Measurements from ENCODE around the gene ATP6V0C. TPM values are rescaled to one million over a fixed set of nuclear protein-coding genes. Genes with fewer than 3 reads are reported as not detected.
"Not testable (repeated sequence)": the region's sequence is repeated elsewhere in the genome, so short reads cannot be mapped to it uniquely, and the experiment has no call there.

The ATP6V0C gene
- total RNA-seq, 1 experiment from 2014 or later, result 173 TPM

GRCh38 chr16:2535625-2536013 lies 21.9 kb downstream of the ATP6V0C start:
- TF ChIP-seq CTCF (IDR thresholded peaks at IDR 0.05; ENCODE audit: unreplicated experiment), result no peak
- POLR2A ChIA-PET, result interaction anchor here (3.4 to 4.2 kb wide), 2 partner anchors 16 to 21 kb away, joined by 24 to 26 read pairs; partner anchors contain the start of genes AMDHD2 and ATP6V0C
- CTCF ChIA-PET, result no interaction called here
- H3K36me3 Mint-ChIP-seq (ENCODE audit: insufficient read depth, unreplicated experiment), result peaks cover 19% of the 10 kb centered on the region
- intact Hi-C loops (cut with micrococcal nuclease), result no loop called here
- no peak overlapping the region for H3K27ac Mint-ChIP-seq (ENCODE audit: low read depth, unreplicated experiment)
- no TSS peak for BruUV-seq (replicated peaks)
- peaks cover 17% of the 10 kb centered on the region for H3K4me1 Mint-ChIP-seq (ENCODE audit: insufficient read depth, unreplicated experiment)
- no peaks in the 10 kb centered on the region for H3K9me3 Mint-ChIP-seq (ENCODE audit: unreplicated experiment)
- H3K4me3 Mint-ChIP-seq (ENCODE audit: unreplicated experiment), result no peak overlapping the region
- H3K27me3 Mint-ChIP-seq (ENCODE audit: insufficient read depth, unreplicated experiment), result no peaks in the 10 kb centered on the region
- DNase-seq (ENCODE audit: unreplicated experiment), result no peak

GRCh38 chr16:2537451-2538379 lies 24.0 kb downstream of the ATP6V0C start, which contains the start of gene PDPK1:
TSS of gene PDPK1 (plus strand) at chr16:2538021. CDS start at chr16:2538113, 92 bp downstream.
- peaks cover 12% of the 10 kb centered on the region for H3K4me1 Mint-ChIP-seq (ENCODE audit: insufficient read depth, unreplicated experiment)

GRCh38 chr16:2539192-2539844 lies 25.6 kb downstream of the ATP6V0C start:
- H3K4me3 Mint-ChIP-seq (ENCODE audit: unreplicated experiment), result peak overlapping the region; percentile 76
- H3K27me3 Mint-ChIP-seq (ENCODE audit: insufficient read depth, unreplicated experiment); H3K36me3 Mint-ChIP-seq (ENCODE audit: insufficient read depth, unreplicated experiment); H3K9me3 Mint-ChIP-seq (ENCODE audit: unreplicated experiment); intact Hi-C loops (cut with micrococcal nuclease); DNase-seq (ENCODE audit: unreplicated experiment); POLR2A ChIA-PET; H3K27ac Mint-ChIP-seq (ENCODE audit: low read depth, unreplicated experiment): not testable (repeated sequence)
- BruUV-seq (replicated peaks), result TSS peak; percentile 53
- CTCF ChIA-PET, result interaction anchor here (0.7 kb wide), 1 partner anchor 48 kb away, joined by 5 read pairs; no protein-coding TSS in a partner anchor
- peaks cover 11% of the 10 kb centered on the region for H3K4me1 Mint-ChIP-seq (ENCODE audit: insufficient read depth, unreplicated experiment)

More at GRCh38 chr16:2537451-2538379, 24.0 kb downstream of the ATP6V0C start, which contains the start of gene PDPK1:
- ChIA-PET CTCF (no interaction called here), POLR2A (interaction anchor here (0.6 to 4.2 kb wide), 8 partner anchors 18 to 375 kb away, joined by 3 to 26 read pairs (median 4); partner anchors contain the start of genes AMDHD2, ATP6V0C, ECI1 and PGP)
- H3K9me3 Mint-ChIP-seq (ENCODE audit: unreplicated experiment), result no peaks in the 10 kb centered on the region
- no peak for TF ChIP-seq CTCF (IDR thresholded peaks at IDR 0.05; ENCODE audit: unreplicated experiment)
- H3K36me3 Mint-ChIP-seq (ENCODE audit: insufficient read depth, unreplicated experiment), result peaks cover 8% of the 10 kb centered on the region
- H3K27me3 Mint-ChIP-seq (ENCODE audit: insufficient read depth, unreplicated experiment), result no peaks in the 10 kb centered on the region
- no TSS peak for BruUV-seq (replicated peaks)
- peak within 1 kb of the TSS; percentile 79 for H3K27ac Mint-ChIP-seq (ENCODE audit: low read depth, unreplicated experiment)
- peak within 1 kb of the TSS; percentile 79 for H3K4me3 Mint-ChIP-seq (ENCODE audit: unreplicated experiment)
- intact Hi-C loops (cut with micrococcal nuclease), result no loop called here
- peak; percentile 95 for DNase-seq (ENCODE audit: unreplicated experiment)

- H3K9me3 Mint-ChIP-seq (ENCODE audit: unreplicated experiment); H3K27ac Mint-ChIP-seq (ENCODE audit: low read depth, unreplicated experiment); POLR2A ChIA-PET; intact Hi-C loops (cut with micrococcal nuclease); DNase-seq (ENCODE audit: unreplicated experiment); H3K27me3 Mint-ChIP-seq (ENCODE audit: insufficient read depth, unreplicated experiment); BruUV-seq (replicated peaks); H3K36me3 Mint-ChIP-seq (ENCODE audit: insufficient read depth, unreplicated experiment): not testable (repeated sequence)
- Mint-ChIP-seq H3K4me3 (ENCODE audit: unreplicated experiment) (peak overlapping the region; percentile 76), H3K4me1 (ENCODE audit: insufficient read depth, unreplicated experiment) (peaks cover 11% of the 10 kb centered on the region)
- CTCF ChIA-PET, result interaction anchor here (0.7 kb wide), 1 partner anchor 48 kb away, joined by 5 read pairs; no protein-coding TSS in a partner anchor
These were observed 26.2 kb downstream of the ATP6V0C start for GRCh38 chr16:2539845-2540458.

GRCh38 chr16:2540912-2541311 lies 27.2 kb downstream of the ATP6V0C start:
- CTCF ChIA-PET; H3K9me3 Mint-ChIP-seq (ENCODE audit: unreplicated experiment); POLR2A ChIA-PET; intact Hi-C loops (cut with micrococcal nuclease); H3K4me3 Mint-ChIP-seq (ENCODE audit: unreplicated experiment); H3K27me3 Mint-ChIP-seq (ENCODE audit: insufficient read depth, unreplicated experiment); BruUV-seq (replicated peaks); DNase-seq (ENCODE audit: unreplicated experiment); H3K27ac Mint-ChIP-seq (ENCODE audit: low read depth, unreplicated experiment): not testable (repeated sequence)
- peaks cover 16% of the 10 kb centered on the region for H3K36me3 Mint-ChIP-seq (ENCODE audit: insufficient read depth, unreplicated experiment)
- peaks cover 11% of the 10 kb centered on the region for H3K4me1 Mint-ChIP-seq (ENCODE audit: insufficient read depth, unreplicated experiment)

GRCh38 chr16:2541409-2541808 lies 27.7 kb downstream of the ATP6V0C start:
- Mint-ChIP-seq H3K4me1 (ENCODE audit: insufficient read depth, unreplicated experiment) (peaks cover 11% of the 10 kb centered on the region), H3K36me3 (ENCODE audit: insufficient read depth, unreplicated experiment) (peaks cover 16% of the 10 kb centered on the region)
- intact Hi-C loops (cut with micrococcal nuclease); BruUV-seq (replicated peaks); H3K27me3 Mint-ChIP-seq (ENCODE audit: insufficient read depth, unreplicated experiment); POLR2A ChIA-PET; CTCF ChIA-PET; H3K27ac Mint-ChIP-seq (ENCODE audit: low read depth, unreplicated experiment); H3K4me3 Mint-ChIP-seq (ENCODE audit: unreplicated experiment); DNase-seq (ENCODE audit: unreplicated experiment); H3K9me3 Mint-ChIP-seq (ENCODE audit: unreplicated experiment): not testable (repeated sequence)

GRCh38 chr16:2543771-2544170 lies 30.0 kb downstream of the ATP6V0C start:
- H3K27me3 Mint-ChIP-seq (ENCODE audit: insufficient read depth, unreplicated experiment); BruUV-seq (replicated peaks); H3K27ac Mint-ChIP-seq (ENCODE audit: low read depth, unreplicated experiment); H3K4me1 Mint-ChIP-seq (ENCODE audit: insufficient read depth, unreplicated experiment); POLR2A ChIA-PET; intact Hi-C loops (cut with micrococcal nuclease); H3K9me3 Mint-ChIP-seq (ENCODE audit: unreplicated experiment); H3K4me3 Mint-ChIP-seq (ENCODE audit: unreplicated experiment); DNase-seq (ENCODE audit: unreplicated experiment): not testable (repeated sequence)
- CTCF ChIA-PET, result interaction anchor here (0.6 kb wide), 1 partner anchor 113 kb away, joined by 3 read pairs; no protein-coding TSS in a partner anchor
- peaks cover 16% of the 10 kb centered on the region for H3K36me3 Mint-ChIP-seq (ENCODE audit: insufficient read depth, unreplicated experiment)
